Measurements from ENCODE around the gene RNU5B-1.
"Not testable (repeated sequence)": the region's sequence is repeated elsewhere in the genome, so short reads cannot be mapped to it uniquely, and the experiment has no call there.

RNU5B-1 gene

GRCh38 chr15:65266469-65266868, 38.0 kb upstream of the RNU5B-1 start:
- H4K20me1 ChIP-seq (ENCODE audit: insufficient read depth) = no peaks in the 10 kb centered on the region
- no peaks in the 10 kb centered on the region for H3K27me3 ChIP-seq (ENCODE audit: insufficient read depth, low read depth)
- no peaks in the 10 kb centered on the region for H3K79me2 ChIP-seq (ENCODE audit: insufficient read depth, low read depth)
- no peak overlapping the region for H3K9ac ChIP-seq
- no peaks in the 10 kb centered on the region for H3K4me1 ChIP-seq (ENCODE audit: low read depth, poor library complexity, severe bottlenecking)
- no peak overlapping the region for H3K4me2 ChIP-seq
- no peaks in the 10 kb centered on the region for H3K36me3 ChIP-seq (ENCODE audit: insufficient read depth)
- H3K27ac ChIP-seq = no peak overlapping the region
- no peak overlapping the region for H3K4me3 ChIP-seq (IDR thresholded peaks at IDR 0.05; ENCODE audit: insufficient read depth, low read depth, low read length)
- no peak for TF ChIP-seq CTCF (conservative IDR thresholded peaks at IDR 0.05; ENCODE audit: low read depth, low read length)
- H2AFZ ChIP-seq (ENCODE audit: low read depth) = no peak overlapping the region

- H3K27ac ChIP-seq = no peak overlapping the region
- no peaks in the 10 kb centered on the region for H3K79me2 ChIP-seq (ENCODE audit: insufficient read depth, low read depth)
- H2AFZ ChIP-seq (ENCODE audit: low read depth) = no peak overlapping the region
- no peaks in the 10 kb centered on the region for H3K36me3 ChIP-seq (ENCODE audit: insufficient read depth)
- H3K27me3 ChIP-seq (ENCODE audit: insufficient read depth, low read depth) = no peaks in the 10 kb centered on the region
- TF ChIP-seq CTCF (conservative IDR thresholded peaks at IDR 0.05; ENCODE audit: low read depth, low read length) = no peak
- H4K20me1 ChIP-seq (ENCODE audit: insufficient read depth) = no peaks in the 10 kb centered on the region
- H3K4me1 ChIP-seq (ENCODE audit: low read depth, poor library complexity, severe bottlenecking) = no peaks in the 10 kb centered on the region
- no peak overlapping the region for H3K4me2 ChIP-seq
- no peak overlapping the region for H3K9ac ChIP-seq
- H3K4me3 ChIP-seq (IDR thresholded peaks at IDR 0.05; ENCODE audit: insufficient read depth, low read depth, low read length) = no peak overlapping the region
Observed at GRCh38 chr15:65268411-65268810, 36.1 kb upstream of the RNU5B-1 start.

GRCh38 chr15:65270811-65271545, 33.5 kb upstream of the RNU5B-1 start:
- H3K4me1 ChIP-seq (ENCODE audit: low read depth, poor library complexity, severe bottlenecking); H3K4me2 ChIP-seq; H3K36me3 ChIP-seq (ENCODE audit: insufficient read depth); H3K27ac ChIP-seq; H2AFZ ChIP-seq (ENCODE audit: low read depth); H3K4me3 ChIP-seq (IDR thresholded peaks at IDR 0.05; ENCODE audit: insufficient read depth, low read depth, low read length); H3K9ac ChIP-seq; H3K79me2 ChIP-seq (ENCODE audit: insufficient read depth, low read depth); H3K27me3 ChIP-seq (ENCODE audit: insufficient read depth, low read depth); H4K20me1 ChIP-seq (ENCODE audit: insufficient read depth): not testable (repeated sequence)
- TF ChIP-seq CTCF (conservative IDR thresholded peaks at IDR 0.05; ENCODE audit: low read depth, low read length) = peak; percentile 33; the same call in 1 of the 2 replicates

GRCh38 chr15:65275104-65275727, 29.3 kb upstream of the RNU5B-1 start:
- no peaks in the 10 kb centered on the region for H3K27me3 ChIP-seq (ENCODE audit: insufficient read depth, low read depth)
- no peak for TF ChIP-seq CTCF (conservative IDR thresholded peaks at IDR 0.05; ENCODE audit: low read depth, low read length)
- H4K20me1 ChIP-seq (ENCODE audit: insufficient read depth) = no peaks in the 10 kb centered on the region
- no peak overlapping the region for H3K4me3 ChIP-seq (IDR thresholded peaks at IDR 0.05; ENCODE audit: insufficient read depth, low read depth, low read length)
- no peaks in the 10 kb centered on the region for H3K79me2 ChIP-seq (ENCODE audit: insufficient read depth, low read depth)
- no peak overlapping the region for H3K9ac ChIP-seq
- no peak overlapping the region for H3K27ac ChIP-seq
- no peak overlapping the region for H2AFZ ChIP-seq (ENCODE audit: low read depth)
- no peaks in the 10 kb centered on the region for H3K4me1 ChIP-seq (ENCODE audit: low read depth, poor library complexity, severe bottlenecking)
- no peak overlapping the region for H3K4me2 ChIP-seq
- no peaks in the 10 kb centered on the region for H3K36me3 ChIP-seq (ENCODE audit: insufficient read depth)

Measured in KMS-11 (cell line).